ENCODE data around the gene SLIT1.

SLIT1 gene

GRCh38 chr10:97220355-97220754 lies 34.6 kb upstream of the SLIT1 start:
- Histone ChIP-seq H2BK15ac (replicated peaks; ENCODE audit: low read depth) (no peak overlapping the region), H3K56ac (ENCODE audit: low read length) (no peak overlapping the region), H3K79me2 (ENCODE audit: control insufficient read depth, insufficient read depth, low read length) (no peaks in the 10 kb centered on the region), H4K5ac (ENCODE audit: low read length) (no peak overlapping the region), H4K8ac (ENCODE audit: low read depth, low read length) (no peak overlapping the region), H3K27ac (ENCODE audit: low read depth, low read length) (no peak overlapping the region), H3K4me1 (ENCODE audit: control insufficient read depth, low read depth, low read length) (peaks cover 10% of the 10 kb centered on the region), H2AK5ac (ENCODE audit: low read length) (no peak overlapping the region), H2BK120ac (ENCODE audit: low read depth, low read length) (no peak overlapping the region), H3K9ac (ENCODE audit: low read length) (no peak overlapping the region), H3K36me3 (ENCODE audit: control insufficient read depth, insufficient read depth, low read length) (no peaks in the 10 kb centered on the region), H3K23ac (ENCODE audit: low read length) (no peak overlapping the region), H3K27me3 (ENCODE audit: insufficient read depth, low read length, poor library complexity) (no peaks in the 10 kb centered on the region), H3K4ac (ENCODE audit: low read depth, low read length) (no peak overlapping the region), H3K4me2 (ENCODE audit: low read length) (no peak overlapping the region), H3K4me3 (ENCODE audit: low read length) (no peak overlapping the region), H3K18ac (ENCODE audit: low read length) (no peak overlapping the region), H3K79me1 (ENCODE audit: low read length) (no peaks in the 10 kb centered on the region), H2BK5ac (ENCODE audit: low read length) (no peak overlapping the region)
- DNase-seq = no peak
- WGBS (ENCODE audit: extremely low coverage, insufficient coverage, low lambda C conversion rate) = no CpG with 5 or more reads among the region's 3 CpGs

- Histone ChIP-seq H3K36me3 (ENCODE audit: control insufficient read depth, insufficient read depth, low read length) (no peaks in the 10 kb centered on the region), H3K4me1 (ENCODE audit: control insufficient read depth, low read depth, low read length) (no peaks in the 10 kb centered on the region), H4K8ac (ENCODE audit: low read depth, low read length) (no peak overlapping the region), H3K4ac (ENCODE audit: low read depth, low read length) (no peak overlapping the region), H3K27ac (ENCODE audit: low read depth, low read length) (no peak overlapping the region), H3K56ac (ENCODE audit: low read length) (no peak overlapping the region), H3K27me3 (ENCODE audit: insufficient read depth, low read length, poor library complexity) (no peaks in the 10 kb centered on the region), H3K23ac (ENCODE audit: low read length) (no peak overlapping the region), H2BK120ac (ENCODE audit: low read depth, low read length) (no peak overlapping the region), H3K18ac (ENCODE audit: low read length) (no peak overlapping the region), H3K4me3 (ENCODE audit: low read length) (no peak overlapping the region), H2BK5ac (ENCODE audit: low read length) (no peak overlapping the region), H2AK5ac (ENCODE audit: low read length) (no peak overlapping the region), H3K79me1 (ENCODE audit: low read length) (no peaks in the 10 kb centered on the region), H3K9ac (ENCODE audit: low read length) (no peak overlapping the region), H4K5ac (ENCODE audit: low read length) (no peak overlapping the region), H3K79me2 (ENCODE audit: control insufficient read depth, insufficient read depth, low read length) (no peaks in the 10 kb centered on the region), H3K4me2 (ENCODE audit: low read length) (no peak overlapping the region), H2BK15ac (replicated peaks; ENCODE audit: low read depth) (no peak overlapping the region)
- no CpG with 5 or more reads among the region's 3 CpGs for WGBS (ENCODE audit: extremely low coverage, insufficient coverage, low lambda C conversion rate)
- DNase-seq = no peak
Measured at GRCh38 chr10:97217299-97217698, 31.5 kb upstream of the SLIT1 start.

DNA sequence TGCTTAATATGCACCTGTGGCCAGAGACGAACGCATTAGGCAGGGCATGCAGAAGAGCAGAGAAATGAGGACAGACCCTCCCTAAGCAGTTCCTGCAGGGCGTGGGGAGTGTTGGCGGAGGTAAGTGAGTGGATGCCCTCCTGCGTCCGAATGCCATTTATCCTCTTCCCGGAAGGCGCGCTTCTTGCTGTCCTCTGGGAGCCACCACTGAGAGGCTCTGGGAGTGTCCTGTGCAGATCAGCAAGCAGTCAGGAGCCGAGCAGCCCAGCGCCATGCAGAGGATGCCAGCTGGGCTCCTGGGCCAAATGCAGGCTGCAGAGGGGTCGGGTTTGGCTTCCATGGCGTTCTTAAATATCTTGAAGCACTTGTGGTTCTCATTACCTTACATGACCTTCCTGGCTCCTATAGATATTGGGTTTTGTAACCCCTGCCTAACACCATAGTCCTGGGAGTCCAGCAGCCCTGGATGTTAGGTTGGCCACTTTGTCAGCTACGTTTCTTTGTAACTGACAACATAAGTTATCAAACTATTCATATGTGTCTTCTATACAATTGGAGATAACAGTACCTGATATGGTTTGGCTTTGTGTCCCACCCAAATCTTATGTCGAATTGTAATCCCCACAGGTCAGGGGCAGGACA lies 30.0 kb upstream of the SLIT1 start:
- no peaks in the 10 kb centered on the region for H3K27me3 ChIP-seq (ENCODE audit: insufficient read depth, low read length, poor library complexity)
- no peak overlapping the region for H3K4ac ChIP-seq (ENCODE audit: low read depth, low read length)
- peak; percentile 35 for DNase-seq
- H4K5ac ChIP-seq (ENCODE audit: low read length) = no peak overlapping the region
- no peak overlapping the region for H3K9ac ChIP-seq (ENCODE audit: low read length)
- no peak overlapping the region for H3K18ac ChIP-seq (ENCODE audit: low read length)
- H3K4me3 ChIP-seq (ENCODE audit: low read length) = no peak overlapping the region
- H3K23ac ChIP-seq (ENCODE audit: low read length) = no peak overlapping the region
- H3K4me1 ChIP-seq (ENCODE audit: control insufficient read depth, low read depth, low read length) = no peaks in the 10 kb centered on the region
- H3K56ac ChIP-seq (ENCODE audit: low read length) = no peak overlapping the region
- H3K79me1 ChIP-seq (ENCODE audit: low read length) = no peaks in the 10 kb centered on the region
- no peak overlapping the region for H2BK5ac ChIP-seq (ENCODE audit: low read length)
- no peak overlapping the region for H2BK120ac ChIP-seq (ENCODE audit: low read depth, low read length)
- no CpG with 5 or more reads among the region's 15 CpGs for WGBS (ENCODE audit: extremely low coverage, insufficient coverage, low lambda C conversion rate)
- no peaks in the 10 kb centered on the region for H3K36me3 ChIP-seq (ENCODE audit: control insufficient read depth, insufficient read depth, low read length)
- no peak overlapping the region for H2BK15ac ChIP-seq (replicated peaks; ENCODE audit: low read depth)
- no peaks in the 10 kb centered on the region for H3K79me2 ChIP-seq (ENCODE audit: control insufficient read depth, insufficient read depth, low read length)
- no peak overlapping the region for H3K27ac ChIP-seq (ENCODE audit: low read depth, low read length)
- no peak overlapping the region for H4K8ac ChIP-seq (ENCODE audit: low read depth, low read length)
- H2AK5ac ChIP-seq (ENCODE audit: low read length) = no peak overlapping the region
- no peak overlapping the region for H3K4me2 ChIP-seq (ENCODE audit: low read length)

GRCh38 chr10:97213431-97213830 lies 27.7 kb upstream of the SLIT1 start:
- Histone ChIP-seq H2BK15ac (replicated peaks; ENCODE audit: low read depth) (no peak overlapping the region), H2BK120ac (ENCODE audit: low read depth, low read length) (no peak overlapping the region), H3K27ac (ENCODE audit: low read depth, low read length) (no peak overlapping the region), H3K9ac (ENCODE audit: low read length) (no peak overlapping the region), H3K79me1 (ENCODE audit: low read length) (no peaks in the 10 kb centered on the region), H3K27me3 (ENCODE audit: insufficient read depth, low read length, poor library complexity) (no peaks in the 10 kb centered on the region), H3K56ac (ENCODE audit: low read length) (no peak overlapping the region), H2BK5ac (ENCODE audit: low read length) (no peak overlapping the region), H4K8ac (ENCODE audit: low read depth, low read length) (no peak overlapping the region), H3K79me2 (ENCODE audit: control insufficient read depth, insufficient read depth, low read length) (no peaks in the 10 kb centered on the region), H3K4me1 (ENCODE audit: control insufficient read depth, low read depth, low read length) (no peaks in the 10 kb centered on the region), H3K4me2 (ENCODE audit: low read length) (no peak overlapping the region), H4K5ac (ENCODE audit: low read length) (no peak overlapping the region), H3K23ac (ENCODE audit: low read length) (no peak overlapping the region), H2AK5ac (ENCODE audit: low read length) (no peak overlapping the region), H3K4ac (ENCODE audit: low read depth, low read length) (no peak overlapping the region), H3K4me3 (ENCODE audit: low read length) (no peak overlapping the region), H3K18ac (ENCODE audit: low read length) (no peak overlapping the region), H3K36me3 (ENCODE audit: control insufficient read depth, insufficient read depth, low read length) (no peaks in the 10 kb centered on the region)
- WGBS (ENCODE audit: extremely low coverage, insufficient coverage, low lambda C conversion rate) = no CpG with 5 or more reads among the region's 9 CpGs
- no peak for DNase-seq

- Histone ChIP-seq H3K79me1 (ENCODE audit: low read length) (no peaks in the 10 kb centered on the region), H3K36me3 (ENCODE audit: control insufficient read depth, insufficient read depth, low read length) (no peaks in the 10 kb centered on the region), H3K27me3 (ENCODE audit: insufficient read depth, low read length, poor library complexity) (no peaks in the 10 kb centered on the region), H3K79me2 (ENCODE audit: control insufficient read depth, insufficient read depth, low read length) (no peaks in the 10 kb centered on the region), H3K4ac (ENCODE audit: low read depth, low read length) (no peak overlapping the region), H3K4me1 (ENCODE audit: control insufficient read depth, low read depth, low read length) (no peaks in the 10 kb centered on the region), H3K4me2 (ENCODE audit: low read length) (no peak overlapping the region), H3K23ac (ENCODE audit: low read length) (no peak overlapping the region), H3K9ac (ENCODE audit: low read length) (no peak overlapping the region), H4K8ac (ENCODE audit: low read depth, low read length) (no peak overlapping the region), H3K18ac (ENCODE audit: low read length) (no peak overlapping the region), H2BK5ac (ENCODE audit: low read length) (no peak overlapping the region), H2AK5ac (ENCODE audit: low read length) (no peak overlapping the region), H4K5ac (ENCODE audit: low read length) (no peak overlapping the region), H3K56ac (ENCODE audit: low read length) (no peak overlapping the region), H2BK15ac (replicated peaks; ENCODE audit: low read depth) (no peak overlapping the region), H2BK120ac (ENCODE audit: low read depth, low read length) (no peak overlapping the region), H3K27ac (ENCODE audit: low read depth, low read length) (no peak overlapping the region), H3K4me3 (ENCODE audit: low read length) (no peak overlapping the region)
- no CpG with 5 or more reads among the region's 9 CpGs for WGBS (ENCODE audit: extremely low coverage, insufficient coverage, low lambda C conversion rate)
- no peak for DNase-seq
Measured at GRCh38 chr10:97211229-97211628, 25.5 kb upstream of the SLIT1 start.

DNA sequence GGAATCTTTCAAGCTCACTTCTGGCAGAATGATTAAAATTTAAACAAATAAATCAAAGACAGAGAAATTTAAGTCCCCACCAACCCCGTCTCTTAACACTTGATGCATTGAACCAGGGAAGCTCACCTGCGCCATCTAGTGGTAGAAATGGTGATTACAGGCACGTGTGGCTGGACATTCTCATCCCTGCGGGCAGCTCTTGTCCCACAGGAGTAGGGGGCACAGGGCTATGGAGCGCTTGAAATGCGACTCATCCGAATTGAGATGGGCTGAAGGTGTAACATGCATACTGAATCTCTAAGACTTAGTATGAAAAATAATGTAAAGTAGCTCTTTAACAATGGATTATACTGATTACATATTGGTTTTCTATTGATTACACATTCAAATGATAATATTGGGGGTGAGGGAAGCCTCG lies 24.8 kb upstream of the SLIT1 start:
- Histone ChIP-seq H3K23ac (ENCODE audit: low read length) (no peak overlapping the region), H2BK120ac (ENCODE audit: low read depth, low read length) (no peak overlapping the region), H3K4me1 (ENCODE audit: control insufficient read depth, low read depth, low read length) (no peaks in the 10 kb centered on the region), H2BK5ac (ENCODE audit: low read length) (no peak overlapping the region), H2BK15ac (replicated peaks; ENCODE audit: low read depth) (no peak overlapping the region), H2AK5ac (ENCODE audit: low read length) (no peak overlapping the region), H4K5ac (ENCODE audit: low read length) (no peak overlapping the region), H3K4me2 (ENCODE audit: low read length) (no peak overlapping the region), H3K36me3 (ENCODE audit: control insufficient read depth, insufficient read depth, low read length) (no peaks in the 10 kb centered on the region), H3K27me3 (ENCODE audit: insufficient read depth, low read length, poor library complexity) (no peaks in the 10 kb centered on the region), H4K8ac (ENCODE audit: low read depth, low read length) (no peak overlapping the region), H3K27ac (ENCODE audit: low read depth, low read length) (no peak overlapping the region), H3K4me3 (ENCODE audit: low read length) (no peak overlapping the region), H3K4ac (ENCODE audit: low read depth, low read length) (no peak overlapping the region), H3K9ac (ENCODE audit: low read length) (no peak overlapping the region), H3K79me1 (ENCODE audit: low read length) (no peaks in the 10 kb centered on the region), H3K79me2 (ENCODE audit: control insufficient read depth, insufficient read depth, low read length) (no peaks in the 10 kb centered on the region), H3K18ac (ENCODE audit: low read length) (no peak overlapping the region), H3K56ac (ENCODE audit: low read length) (no peak overlapping the region)
- DNase-seq = peak; percentile 83
- no CpG with 5 or more reads among the region's 8 CpGs for WGBS (ENCODE audit: extremely low coverage, insufficient coverage, low lambda C conversion rate)
